Measurements from ENCODE around the gene ZNF544. TPM values are rescaled to one million over a fixed set of nuclear protein-coding genes. Genes with fewer than 3 reads are reported as not detected.

The ZNF544 gene
- total and polyA plus RNA-seq, 2 of the 8 experiments (the other 6 are each of a cell fraction or from before 2014, with no cell fraction given), result 48.8 to 60.8 TPM

- TF ChIP-seq HDAC2 (IDR thresholded peaks at IDR 0.05; ENCODE audit: borderline replicate concordance in 1 of 2, low read depth in 2 of 2, low read length in 2 of 2) (no peak), KDM1A (IDR thresholded peaks at IDR 0.05; ENCODE audit: borderline replicate concordance, low read length) (no peak), CEBPB (IDR thresholded peaks at IDR 0.05; ENCODE audit: low read depth, low read length) (no peak), CTCF (IDR thresholded peaks at IDR 0.05; ENCODE audit: control extremely low read depth in 1 of 3, insufficient read depth in 1 of 3, low read depth in 1 of 3, low read length in 3 of 3) (peak in 2 of 3 experiments; percentile 1; a peak in 2 of 4 replicates), CBX5 (IDR thresholded peaks at IDR 0.05; ENCODE audit: low read depth, low read length) (no peak), EP300 (IDR thresholded peaks at IDR 0.05; ENCODE audit: borderline replicate concordance in 1 of 2, low read depth in 2 of 2, low read length in 2 of 2) (no peak), MAFK (IDR thresholded peaks at IDR 0.05; ENCODE audit: low read depth, low read length) (no peak), CTBP2 (IDR thresholded peaks at IDR 0.05; ENCODE audit: borderline replicate concordance, insufficient read depth, insufficient read length, low read length) (no peak), ZNF274 (IDR thresholded peaks at IDR 0.05; ENCODE audit: borderline replicate concordance, extremely low read depth, low read length) (no peak), NANOG (IDR thresholded peaks at IDR 0.05; ENCODE audit: insufficient read depth, low read depth, low read length, poor library complexity, severe bottlenecking) (no peak), YY1 (IDR thresholded peaks at IDR 0.05; ENCODE audit: low read depth, low read length) (peak; percentile 95), NRF1 (IDR thresholded peaks at IDR 0.05; ENCODE audit: low read depth, low read length) (no peak), GTF2F1 (IDR thresholded peaks at IDR 0.05; ENCODE audit: borderline replicate concordance, low read depth, low read length) (no peak)
- TF ChIP-seq, protein P1, sequence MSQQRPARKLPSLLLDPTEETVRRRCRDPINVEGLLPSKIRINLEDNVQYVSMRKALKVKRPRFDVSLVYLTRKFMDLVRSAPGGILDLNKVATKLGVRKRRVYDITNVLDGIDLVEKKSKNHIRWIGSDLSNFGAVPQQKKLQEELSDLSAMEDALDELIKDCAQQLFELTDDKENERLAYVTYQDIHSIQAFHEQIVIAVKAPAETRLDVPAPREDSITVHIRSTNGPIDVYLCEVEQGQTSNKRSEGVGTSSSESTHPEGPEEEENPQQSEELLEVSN (IDR thresholded peaks at IDR 0.05), result peak; percentile 67
- TF ChIP-seq, protein P2, sequence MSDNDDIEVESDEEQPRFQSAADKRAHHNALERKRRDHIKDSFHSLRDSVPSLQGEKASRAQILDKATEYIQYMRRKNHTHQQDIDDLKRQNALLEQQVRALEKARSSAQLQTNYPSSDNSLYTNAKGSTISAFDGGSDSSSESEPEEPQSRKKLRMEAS (IDR thresholded peaks at IDR 0.05), result peak; percentile 78
Measured at GRCh38 chr19:58228585-58229254, at the start of gene ZNF544 (continued).

Data from H1 (cell line).